ENCODE results near the gene ERP27.

DNA sequence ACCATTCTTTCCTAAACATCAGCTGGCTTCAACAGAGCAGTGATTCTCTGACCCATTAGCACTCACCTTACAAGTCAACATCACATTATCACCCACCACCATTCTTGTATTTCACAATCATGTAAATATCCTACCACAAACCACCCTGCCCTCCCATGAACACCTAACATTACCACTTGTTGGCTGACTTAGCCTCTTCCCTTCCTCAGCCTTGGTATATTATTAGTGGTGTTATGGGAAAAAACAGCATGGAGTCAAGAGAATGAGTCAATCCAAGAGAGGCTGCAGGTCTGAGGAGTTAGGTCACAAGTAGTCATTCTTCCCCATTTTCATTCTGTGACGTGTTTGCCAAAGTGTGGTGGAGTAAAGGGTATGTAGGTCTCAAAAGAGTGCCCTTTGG is 30.4 kb downstream of the ERP27 start:
- no peak for TF ChIP-seq POLR2A (IDR thresholded peaks at IDR 0.05; ENCODE audit: low read depth, low read length)
- no peak for TF ChIP-seq POLR2AphosphoS5 (IDR thresholded peaks at IDR 0.05; ENCODE audit: low read depth, low read length)
- no peak for TF ChIP-seq TAF1 (IDR thresholded peaks at IDR 0.05; ENCODE audit: borderline replicate concordance, low read depth, low read length)
